Osteoblast (primary cell): Measurements from ENCODE around the gene NTRK2. TPM values are rescaled to one million over a fixed set of nuclear protein-coding genes. Genes with fewer than 3 reads are reported as not detected.

Experiments
- DNase-seq: peaks from one replicate; pipeline ENCODE4 v3.0.0; 2011; ENCODE audit warnings: low spot score, mixed read lengths; ENCODE audit not compliant: insufficient read length; ENCODE audit errors: missing footprints
- H2AFZ ChIP-seq: 2 replicates; pipeline ENCODE4 v1.6.0; 2011; ENCODE audit warnings: mild to moderate bottlenecking, low read length
- H3K27ac ChIP-seq: 2 replicates; pipeline ENCODE4 v1.5.1; 2011; ENCODE audit warnings: mild to moderate bottlenecking, low read depth, low read length, moderate library complexity
- H3K27me3 ChIP-seq: 2 replicates; pipeline ENCODE4 v1.6.0; 2012; ENCODE audit warnings: mild to moderate bottlenecking, control low read depth, inconsistent platforms, low read length, moderate library complexity; ENCODE audit not compliant: insufficient read depth
- H3K36me3 ChIP-seq: 2 replicates; pipeline ENCODE4 v1.5.1; 2011; ENCODE audit warnings: mild to moderate bottlenecking, low read length, control low read depth, moderate library complexity; ENCODE audit not compliant: insufficient read depth
- H3K4me1 ChIP-seq: 2 replicates; pipeline ENCODE4 v1.5.1; 2011; ENCODE audit warnings: mild to moderate bottlenecking, low read length, control low read depth, moderate library complexity; ENCODE audit not compliant: insufficient read depth
- H3K4me2 ChIP-seq: 2 replicates; pipeline ENCODE4 v1.6.0; 2011; ENCODE audit warnings: mild to moderate bottlenecking, low read length; ENCODE audit not compliant: insufficient read depth
- H3K4me3 ChIP-seq: fragments of 200-600 bp; sonication (generic); 3 replicates; pipeline ENCODE4 v1.5.1; 2012; ENCODE audit warnings: mild to moderate bottlenecking, low read length, inconsistent platforms; ENCODE audit not compliant: insufficient read depth
- H3K79me2 ChIP-seq: 2 replicates; pipeline ENCODE4 v1.6.0; 2012; ENCODE audit warnings: mild to moderate bottlenecking, low read length, control low read depth, inconsistent platforms; ENCODE audit not compliant: insufficient read depth
- H3K9me3 ChIP-seq: 2 replicates; pipeline ENCODE4 v1.5.1; 2011; ENCODE audit warnings: low read depth, low read length, control low read depth
- H4K20me1 ChIP-seq: 2 replicates; pipeline ENCODE4 v1.6.0; 2012; ENCODE audit warnings: mild to moderate bottlenecking, low read length, control low read depth; ENCODE audit not compliant: insufficient read depth
- CTCF ChIP-seq: IDR thresholded peaks from 2 replicates; pipeline ENCODE4 v1.5.1; 2011; ENCODE audit warnings: mild to moderate bottlenecking, low read depth, low read length, moderate library complexity; ENCODE audit errors: extremely low read depth
- total RNA-seq: library from RNA; depleted of rRNA; stranded (reverse); fragments of >200 nt; gene quantifications from 2 replicates; pipeline ENCODE4 v1.2.3, GENCODE V29; 2012

NTRK2 gene
- total RNA-seq, 1 donor: 3.3 TPM

GRCh38 chr9:84850830-84851392, 181.4 kb downstream of the NTRK2 start:
- H3K4me3 ChIP-seq: no peak overlapping the region
- DNase-seq: no peak
- H3K4me2 ChIP-seq: no peak overlapping the region
- H3K27ac ChIP-seq: no peak overlapping the region
- no peaks in the 10 kb centered on the region for H4K20me1 ChIP-seq
- no peak overlapping the region for H2AFZ ChIP-seq
- H3K4me1 ChIP-seq: no peaks in the 10 kb centered on the region
- TF ChIP-seq CTCF: no peak
- H3K36me3 ChIP-seq: no peaks in the 10 kb centered on the region
- no peaks in the 10 kb centered on the region for H3K79me2 ChIP-seq
- no peaks in the 10 kb centered on the region for H3K27me3 ChIP-seq
- H3K9me3 ChIP-seq: no peaks in the 10 kb centered on the region

- no peaks in the 10 kb centered on the region for H3K36me3 ChIP-seq
- TF ChIP-seq CTCF: no peak
- no peak overlapping the region for H2AFZ ChIP-seq
- H3K27ac ChIP-seq: no peak overlapping the region
- DNase-seq: no peak
- H4K20me1 ChIP-seq: no peaks in the 10 kb centered on the region
- no peaks in the 10 kb centered on the region for H3K4me1 ChIP-seq
- no peak overlapping the region for H3K4me2 ChIP-seq
- H3K27me3 ChIP-seq: no peaks in the 10 kb centered on the region
- H3K79me2 ChIP-seq: no peaks in the 10 kb centered on the region
- no peak overlapping the region for H3K4me3 ChIP-seq
- H3K9me3 ChIP-seq: no peaks in the 10 kb centered on the region
These were observed 182.5 kb downstream of the NTRK2 start for GRCh38 chr9:84851935-84852585.

GRCh38 chr9:84852617-84853301, 183.2 kb downstream of the NTRK2 start:
- Histone ChIP-seq H4K20me1 (no peaks in the 10 kb centered on the region), H3K4me3 (no peak overlapping the region), H3K4me2 (no peak overlapping the region), H3K4me1 (no peaks in the 10 kb centered on the region), H3K36me3 (no peaks in the 10 kb centered on the region), H3K27ac (no peak overlapping the region), H3K9me3 (no peaks in the 10 kb centered on the region), H3K27me3 (no peaks in the 10 kb centered on the region), H3K79me2 (no peaks in the 10 kb centered on the region), H2AFZ (no peak overlapping the region)
- no peak for DNase-seq
- TF ChIP-seq CTCF: no peak

- Histone ChIP-seq H3K27ac (no peak overlapping the region), H3K27me3 (no peaks in the 10 kb centered on the region), H3K4me1 (no peaks in the 10 kb centered on the region), H4K20me1 (no peaks in the 10 kb centered on the region), H3K4me2 (no peak overlapping the region), H3K36me3 (no peaks in the 10 kb centered on the region), H3K4me3 (no peak overlapping the region), H2AFZ (no peak overlapping the region), H3K9me3 (no peaks in the 10 kb centered on the region), H3K79me2 (no peaks in the 10 kb centered on the region)
- no peak for DNase-seq
- TF ChIP-seq CTCF: no peak
These were observed 186.7 kb downstream of the NTRK2 start for GRCh38 chr9:84856181-84856632.
